ENCODE results near the gene EIF2AK3.
"Not testable (repeated sequence)": the region's sequence is repeated elsewhere in the genome, so short reads cannot be mapped to it uniquely, and the experiment has no call there.

The EIF2AK3 gene

DNA sequence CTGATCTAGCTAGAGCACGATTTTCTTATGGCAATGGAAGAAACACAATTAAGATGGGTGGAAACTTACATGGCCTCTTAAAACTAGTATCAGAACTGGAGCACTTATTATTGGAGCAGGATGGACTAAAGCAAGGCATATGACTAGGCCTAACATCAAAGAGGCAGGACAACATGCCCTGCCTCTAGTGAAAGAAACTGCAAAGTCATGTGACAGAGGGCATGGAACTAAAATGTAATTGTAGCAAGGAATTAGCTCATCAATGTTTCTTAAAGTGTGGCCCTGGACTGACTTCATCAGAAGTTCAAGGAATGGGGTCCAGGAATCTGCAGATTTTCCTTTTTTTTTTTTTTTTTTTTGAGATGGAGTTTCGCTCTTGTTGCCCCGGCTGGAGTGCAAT lies 5.3 kb upstream of the EIF2AK3 start:
- DNase-seq: no peak

DNA sequence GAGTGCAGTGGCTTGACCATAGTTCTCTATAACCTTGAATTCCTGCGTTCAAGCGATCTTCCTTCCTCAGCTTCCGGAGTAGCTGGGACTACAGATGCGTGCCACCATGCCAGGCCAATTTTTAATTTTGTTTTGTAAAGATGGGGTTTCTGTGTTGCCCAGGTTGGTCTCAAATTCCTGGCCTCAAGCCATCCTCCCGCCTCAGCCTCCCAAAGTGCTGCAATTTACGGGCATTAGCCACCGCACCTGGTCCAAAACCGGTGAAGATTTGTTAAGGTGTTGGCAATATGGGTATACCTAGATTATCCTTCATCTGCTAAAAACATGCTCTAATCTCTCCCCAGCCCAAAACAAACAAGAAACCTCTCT lies 1.3 kb upstream of the EIF2AK3 start:
- no peak for DNase-seq

DNA sequence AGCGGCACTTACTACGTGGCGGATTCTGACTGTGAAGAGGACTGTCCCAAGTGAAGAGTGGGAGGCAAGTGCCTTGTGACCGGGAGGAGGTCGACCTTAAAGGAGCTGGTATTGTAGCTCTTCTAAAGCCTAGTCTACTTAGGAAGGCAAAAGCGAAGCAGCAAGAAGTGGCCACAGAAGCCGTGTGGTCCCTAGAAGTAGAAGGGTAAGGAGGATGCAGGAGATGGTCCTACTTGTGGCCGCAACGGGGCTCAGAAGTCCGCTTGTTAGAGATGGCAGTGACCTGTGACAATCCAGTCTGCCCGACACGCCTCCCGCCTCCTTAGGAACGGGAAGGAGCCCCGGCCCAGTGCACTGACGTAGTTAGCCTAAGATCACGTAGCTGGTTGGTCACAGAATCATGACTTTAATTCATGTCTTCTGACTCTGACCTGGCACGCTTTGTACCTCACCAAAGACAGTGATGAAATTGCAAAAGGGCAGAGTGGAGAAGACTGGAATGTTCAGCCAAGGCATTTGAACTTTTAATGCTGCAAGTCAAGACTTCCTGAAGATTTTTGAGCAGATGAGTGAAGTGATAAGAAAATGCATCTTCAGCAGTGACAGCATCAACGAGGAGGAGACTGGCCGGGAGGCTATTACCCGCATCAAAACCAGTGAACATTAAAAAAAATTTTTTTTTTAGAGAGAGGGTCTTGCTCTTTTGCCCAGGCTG lies 749 bp upstream of the EIF2AK3 start:
- peak; percentile 94 for DNase-seq

DNA sequence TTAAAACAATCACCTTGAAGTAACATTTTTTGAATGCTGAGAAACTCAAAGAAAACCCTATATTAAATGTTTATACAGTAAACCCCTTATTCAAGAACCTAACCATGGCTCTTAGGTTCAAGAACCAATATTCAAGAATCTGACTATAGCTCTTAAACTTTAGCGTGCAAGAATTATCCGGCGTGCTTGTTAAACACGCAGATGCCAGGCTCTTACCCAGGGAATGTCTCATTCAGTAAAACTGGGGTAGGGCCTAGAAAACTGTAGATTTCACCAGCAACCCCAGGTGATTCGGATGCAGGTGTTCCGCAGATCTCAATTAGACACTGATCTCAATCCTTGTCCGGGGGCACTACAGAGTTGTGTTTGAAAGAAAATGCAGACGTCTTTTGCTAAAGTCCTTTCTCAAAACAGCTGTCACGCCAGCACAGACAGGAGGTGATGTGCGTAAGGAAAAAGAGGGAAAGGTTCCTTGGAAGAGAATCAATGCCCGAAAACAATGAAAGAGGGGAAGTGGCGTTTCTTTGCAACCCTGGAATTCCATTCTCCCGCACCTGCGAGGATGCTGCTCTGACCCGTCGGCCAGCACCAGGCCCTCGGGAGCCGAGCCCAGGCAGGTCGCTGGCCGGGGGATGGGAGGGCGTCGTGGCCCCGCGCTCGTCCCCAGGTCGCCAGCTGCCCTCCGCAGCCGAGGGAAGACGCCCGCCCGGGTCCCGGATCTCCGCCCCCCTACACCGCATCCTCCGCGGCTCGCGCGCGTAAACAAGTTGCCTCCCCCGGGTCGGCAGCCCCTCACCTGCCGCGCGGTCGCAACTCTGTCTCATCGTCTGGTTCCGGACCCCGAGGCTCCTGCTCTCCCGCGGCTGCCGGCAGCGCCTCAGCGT lies 851 bp downstream of the EIF2AK3 start:
- peak; percentile 36 for DNase-seq

DNA sequence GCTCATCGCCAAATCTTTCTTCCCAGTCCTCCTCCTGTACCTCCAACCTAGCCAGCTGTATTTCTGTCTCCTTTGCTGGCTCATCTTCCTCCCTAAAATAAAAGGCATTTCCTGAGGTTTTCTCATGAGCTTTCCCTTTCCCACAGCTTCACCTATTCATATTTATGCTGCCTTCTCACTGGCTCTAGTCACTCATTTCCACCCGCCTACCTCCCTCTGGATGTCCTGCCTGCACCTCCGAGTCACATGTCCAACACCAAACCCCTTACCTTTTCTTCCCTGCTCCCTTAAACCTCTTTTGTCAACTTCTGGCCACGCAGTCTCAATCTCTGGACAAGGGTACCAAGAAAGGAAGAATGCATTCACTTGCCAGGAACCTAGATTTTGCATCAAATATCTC lies 2.8 kb downstream of the EIF2AK3 start:
- DNase-seq: no peak

DNA sequence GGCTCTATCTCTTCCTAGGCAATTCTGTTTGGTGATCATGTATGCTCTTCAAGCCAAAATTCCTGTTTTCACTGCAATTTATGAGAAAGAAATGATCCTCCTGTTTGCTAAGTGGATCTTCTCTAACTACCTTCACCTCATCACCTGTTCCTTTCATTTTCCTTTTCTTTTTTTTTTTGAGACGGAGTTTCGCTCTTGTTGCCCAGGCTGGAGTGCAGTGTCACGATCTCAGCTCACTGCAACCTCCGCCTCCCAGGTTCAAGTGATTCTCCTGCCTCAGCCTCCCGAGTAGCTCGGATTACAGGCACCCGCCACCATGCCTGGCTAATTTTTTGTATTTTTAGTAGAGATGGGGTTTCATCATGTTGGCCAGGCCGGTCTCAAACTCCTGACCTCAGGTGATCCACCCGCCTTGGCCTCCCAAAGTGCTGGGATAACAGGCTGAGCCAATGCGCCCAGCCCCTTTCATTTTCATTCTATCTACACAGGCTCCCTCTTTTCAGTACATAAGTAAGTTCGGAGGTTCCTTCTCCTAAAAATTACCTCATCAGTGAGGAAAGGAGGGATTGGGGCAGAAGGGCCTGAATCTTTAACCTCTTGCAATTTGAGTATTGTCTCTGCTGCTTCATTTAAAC lies 3.3 kb downstream of the EIF2AK3 start:
- DNase-seq: not testable (repeated sequence)

DNA sequence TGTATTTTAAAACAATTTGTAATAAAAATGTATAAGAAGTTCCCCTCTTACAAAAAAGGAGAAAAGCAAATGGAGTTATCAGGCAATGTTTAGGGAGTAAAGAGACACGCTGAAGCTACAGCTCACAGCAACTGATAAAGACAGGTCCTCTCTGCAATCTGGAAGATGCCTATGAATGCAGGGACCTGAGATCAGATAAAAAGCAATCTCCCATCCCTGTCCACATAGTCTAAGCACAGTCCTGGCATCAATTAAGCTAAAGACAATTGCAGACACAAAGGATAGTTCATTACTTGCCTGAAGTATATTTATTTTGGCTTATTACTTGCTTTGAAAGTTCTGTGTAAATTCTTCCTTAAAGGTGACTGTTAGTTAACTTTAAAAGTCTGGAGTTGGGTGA lies 5.0 kb downstream of the EIF2AK3 start:
- DNase-seq: no peak

DNA sequence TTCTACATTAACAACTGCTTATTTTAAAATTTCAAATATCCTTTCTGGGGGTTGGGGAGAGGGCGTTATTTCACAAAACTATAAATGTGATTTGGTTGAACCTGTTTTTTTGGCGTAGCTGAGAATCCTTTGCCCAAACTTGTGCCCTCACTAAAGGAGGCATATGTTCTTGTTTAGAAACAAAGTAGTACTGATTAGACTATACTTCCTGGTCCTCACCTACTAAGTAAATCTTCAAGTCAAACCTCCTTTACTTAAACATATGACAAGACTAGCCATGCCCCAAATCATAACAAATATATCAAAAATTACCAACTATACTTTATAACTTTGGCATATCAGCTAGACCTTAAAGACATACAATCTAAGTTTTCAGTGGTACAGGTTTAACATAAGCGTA lies 5.8 kb downstream of the EIF2AK3 start:
- no peak for DNase-seq

DNA sequence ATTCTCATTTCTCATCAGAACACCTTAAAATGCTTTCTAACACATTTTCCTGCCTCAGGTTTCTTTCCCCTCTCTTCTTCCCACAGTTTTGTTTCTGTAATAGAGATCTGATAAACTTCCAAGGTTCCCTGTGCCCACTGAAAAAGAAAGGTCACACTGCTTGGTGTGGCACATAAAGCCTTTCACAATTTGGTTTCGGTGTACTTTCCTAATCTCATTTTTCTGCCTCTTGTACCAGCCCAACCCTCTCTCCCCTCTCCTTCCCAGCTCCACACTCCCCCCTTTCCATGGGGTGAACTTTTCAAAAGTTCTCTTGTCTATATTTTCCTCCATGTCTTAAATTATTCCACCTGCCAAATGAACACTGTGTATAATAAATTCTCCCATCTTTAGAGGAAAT lies 7.2 kb downstream of the EIF2AK3 start:
- no peak for DNase-seq

DNA sequence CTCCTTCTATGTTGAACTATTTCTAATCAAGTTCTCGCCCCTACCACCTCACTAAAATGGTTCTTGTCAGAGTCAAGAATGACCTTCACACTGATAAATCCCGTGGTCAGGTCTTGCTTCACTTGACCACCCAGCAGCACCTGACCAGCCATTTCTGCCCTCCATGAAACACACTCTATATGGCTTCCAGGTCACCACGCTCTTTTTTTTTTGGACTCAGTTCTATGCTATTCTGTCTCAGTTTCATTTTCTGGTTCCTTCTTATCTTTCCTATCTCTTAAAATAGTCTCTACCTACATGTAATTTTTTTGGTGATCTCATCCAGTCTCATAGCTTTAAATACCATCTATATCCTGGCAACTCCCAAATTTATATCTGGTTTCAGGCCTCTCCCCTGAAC lies 11.4 kb downstream of the EIF2AK3 start:
- no peak for DNase-seq

DNA sequence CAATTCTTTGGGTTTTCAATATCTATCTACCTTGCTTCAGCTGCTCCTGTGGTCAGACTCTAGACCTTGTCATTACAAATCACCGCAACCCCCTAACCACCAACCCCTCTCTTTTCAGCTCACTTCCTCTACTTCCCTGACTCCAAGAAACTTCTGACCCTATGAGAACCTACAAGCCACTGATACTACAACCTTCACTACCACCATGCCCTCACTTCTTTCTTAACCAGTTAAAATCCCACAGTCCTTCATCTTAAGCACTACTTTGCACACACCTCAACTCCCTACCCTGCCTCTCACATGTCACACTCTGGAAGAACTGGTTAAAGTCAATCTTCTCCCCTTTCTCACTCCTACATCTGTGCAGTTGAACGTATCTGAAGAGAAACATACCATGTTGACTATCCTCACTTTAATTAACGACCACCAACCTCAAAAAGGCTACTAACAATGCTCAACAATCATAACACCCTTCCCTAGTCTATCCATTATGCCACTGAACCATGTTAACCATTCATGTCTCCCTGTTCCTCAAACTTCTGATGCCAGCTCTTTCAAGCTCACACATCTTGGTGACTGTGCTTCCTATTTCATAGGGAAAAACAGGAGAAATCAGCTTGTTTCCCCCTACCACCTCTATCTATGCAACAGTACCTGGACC lies 12.6 kb downstream of the EIF2AK3 start:
- no peak for DNase-seq

DNA sequence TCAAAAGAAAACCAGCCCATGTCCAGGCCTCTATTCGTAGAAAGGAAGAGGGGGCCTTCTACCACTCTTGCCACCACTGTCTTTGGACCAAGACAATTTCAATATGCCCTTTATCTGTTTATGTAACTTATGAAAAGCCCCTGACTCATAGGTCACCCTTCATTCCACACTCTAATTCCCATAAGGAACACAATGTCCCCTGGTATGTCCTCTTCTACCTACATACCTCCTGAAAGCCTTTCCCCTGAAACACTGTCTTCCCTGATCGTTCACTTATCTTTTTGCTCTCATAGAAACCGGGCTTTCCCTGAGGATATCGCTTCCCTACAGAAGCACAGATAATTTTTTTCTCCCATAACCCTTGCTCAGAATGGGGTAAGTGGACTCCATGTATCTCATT lies 13.3 kb downstream of the EIF2AK3 start:
- DNase-seq: no peak

DNA sequence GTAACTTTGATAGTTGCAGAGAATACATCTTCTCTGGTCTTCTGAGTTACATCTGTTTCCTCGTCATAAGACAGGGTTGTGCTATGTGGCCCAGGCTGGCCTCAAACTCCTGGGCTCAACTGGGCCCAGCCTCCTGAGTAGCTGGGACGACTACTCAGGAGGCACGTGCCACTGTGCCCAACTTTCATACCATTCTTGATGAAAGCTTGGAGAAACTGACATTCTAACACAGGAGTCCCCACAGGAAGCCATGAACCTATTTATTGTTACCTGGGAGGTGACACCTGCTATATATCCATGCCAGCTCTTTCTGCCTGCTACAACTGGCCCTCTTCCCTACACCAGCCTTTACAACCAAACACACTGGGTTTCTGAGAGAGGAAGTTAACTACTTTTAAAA lies 19.1 kb downstream of the EIF2AK3 start:
- DNase-seq: no peak

DNA sequence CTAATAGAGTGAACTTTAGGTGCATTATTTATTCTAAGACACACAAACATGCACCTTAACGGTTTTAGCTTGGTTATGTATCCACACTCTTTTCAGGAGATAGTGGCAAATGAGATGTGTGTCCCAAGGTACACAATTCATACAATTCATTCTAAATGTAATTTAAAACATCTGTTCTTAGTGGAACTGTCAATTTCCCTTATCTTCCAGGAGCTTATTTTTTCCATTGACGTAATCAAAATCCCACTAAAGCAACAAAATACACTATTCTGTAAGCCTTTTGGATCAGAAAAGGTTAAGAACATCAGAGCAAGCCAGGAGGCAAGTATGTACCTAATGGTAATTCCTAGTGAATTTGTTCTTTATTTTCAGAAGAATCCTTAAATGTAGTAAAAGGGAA lies 19.8 kb downstream of the EIF2AK3 start:
- no peak for DNase-seq

DNA sequence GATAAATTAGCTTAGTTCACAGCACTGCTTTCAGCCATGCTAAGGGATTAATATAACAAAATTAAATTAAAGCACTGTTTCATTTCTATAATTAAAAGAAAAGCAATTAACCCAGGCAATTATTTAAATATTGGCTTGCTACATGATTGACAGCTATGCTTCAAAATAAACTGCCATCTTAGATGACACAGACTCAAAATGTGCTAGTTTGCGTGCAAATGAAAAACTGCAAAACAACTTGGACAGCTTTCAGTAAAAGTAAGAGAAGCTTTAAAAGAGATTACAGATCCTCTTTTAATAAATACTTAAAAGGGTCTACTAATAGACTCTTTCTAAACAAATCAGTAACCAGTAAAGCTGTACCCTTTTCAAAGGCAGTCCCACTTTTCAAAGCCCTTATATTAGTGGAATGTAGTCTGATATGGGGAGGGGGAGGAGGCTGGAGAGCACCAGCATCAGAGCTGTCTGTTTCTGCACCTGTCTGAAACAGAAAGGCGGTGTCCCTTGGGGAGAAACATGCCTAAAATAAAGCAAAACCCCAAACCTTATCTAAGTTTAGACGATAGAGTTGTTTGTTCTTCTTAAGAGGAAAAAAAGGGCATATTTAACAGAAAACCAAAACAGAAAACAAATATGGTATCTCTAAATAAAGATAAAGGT lies 20.8 kb downstream of the EIF2AK3 start:
- peak; percentile 64 for DNase-seq

DNA sequence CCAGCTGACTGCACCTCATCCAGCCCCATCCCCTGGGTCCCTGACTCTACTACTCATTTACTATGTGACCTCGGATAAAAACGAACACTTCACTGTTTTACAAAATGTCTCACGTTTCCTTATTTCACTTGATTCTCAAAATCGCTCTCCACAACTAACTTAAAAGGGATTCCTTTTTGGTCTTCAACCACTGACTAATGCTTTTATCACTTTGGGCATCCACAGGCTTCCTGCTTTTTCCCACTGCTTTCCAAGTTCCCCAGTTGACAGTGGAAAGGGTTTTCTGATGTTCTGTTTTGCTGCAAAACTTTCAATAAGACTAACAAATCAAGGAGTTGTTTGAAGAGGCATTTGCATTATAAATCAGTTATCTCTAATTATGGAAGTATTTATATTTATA lies 24.1 kb downstream of the EIF2AK3 start:
- no peak for DNase-seq

DNA sequence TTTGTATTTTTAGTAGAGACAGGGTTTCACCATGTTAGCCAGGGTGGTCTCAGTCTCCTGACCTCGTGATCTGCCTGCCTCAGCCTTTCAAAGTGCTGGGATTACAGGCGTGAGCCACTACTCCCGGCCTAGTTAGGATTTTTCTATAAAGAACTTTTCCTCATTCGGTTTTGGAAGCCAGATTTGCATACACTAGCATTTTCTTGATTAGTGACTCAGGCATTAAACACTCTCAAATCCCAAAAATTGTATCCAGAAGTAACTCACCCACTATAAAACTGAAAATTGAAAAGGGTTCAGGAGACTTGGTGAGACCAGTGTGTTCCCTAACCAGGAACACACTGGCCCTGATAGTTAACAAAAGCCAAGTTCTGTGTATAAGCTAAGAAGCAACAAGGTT lies 25.2 kb downstream of the EIF2AK3 start:
- no peak for DNase-seq

DNA sequence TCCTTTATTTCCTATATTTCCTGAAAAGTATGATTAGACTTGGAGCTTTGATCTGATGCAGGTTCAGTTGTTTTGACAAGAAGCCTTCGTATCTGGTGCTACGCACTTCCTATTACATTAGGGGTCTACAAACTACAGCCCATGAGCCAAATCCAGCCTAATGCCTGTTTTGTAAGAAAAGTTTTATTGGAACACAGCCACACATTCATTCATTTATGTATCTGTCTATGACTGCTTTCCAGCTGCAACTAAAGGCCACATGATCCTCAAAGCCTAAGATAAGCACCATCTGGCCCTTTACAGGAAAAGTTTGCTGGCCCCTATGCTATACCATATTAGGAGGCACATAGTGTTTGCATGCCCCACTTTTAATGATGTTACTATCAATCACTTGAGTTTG lies 26.0 kb downstream of the EIF2AK3 start:
- DNase-seq: peak; percentile 84

DNA sequence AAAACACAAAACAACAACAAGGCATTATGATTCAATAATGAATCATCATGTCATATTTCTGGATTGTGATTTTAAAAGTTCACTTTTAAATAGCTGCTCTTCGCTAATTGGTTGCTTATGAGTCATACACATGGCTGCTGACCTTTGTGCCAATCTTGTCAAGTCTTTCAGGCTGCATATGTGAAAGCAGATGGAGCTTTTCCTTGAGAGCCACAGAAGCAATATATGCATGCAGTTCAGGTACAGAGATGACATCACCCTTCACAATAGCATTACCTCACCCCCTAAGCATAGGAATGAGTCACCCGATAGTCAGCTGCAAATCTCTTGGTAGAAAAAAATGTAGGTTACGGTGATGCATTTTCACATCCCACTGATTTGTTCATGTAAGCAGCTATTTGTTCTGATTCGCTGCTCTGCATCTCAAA lies 27.2 kb downstream of the EIF2AK3 start:
- DNase-seq: peak; percentile 93

DNA sequence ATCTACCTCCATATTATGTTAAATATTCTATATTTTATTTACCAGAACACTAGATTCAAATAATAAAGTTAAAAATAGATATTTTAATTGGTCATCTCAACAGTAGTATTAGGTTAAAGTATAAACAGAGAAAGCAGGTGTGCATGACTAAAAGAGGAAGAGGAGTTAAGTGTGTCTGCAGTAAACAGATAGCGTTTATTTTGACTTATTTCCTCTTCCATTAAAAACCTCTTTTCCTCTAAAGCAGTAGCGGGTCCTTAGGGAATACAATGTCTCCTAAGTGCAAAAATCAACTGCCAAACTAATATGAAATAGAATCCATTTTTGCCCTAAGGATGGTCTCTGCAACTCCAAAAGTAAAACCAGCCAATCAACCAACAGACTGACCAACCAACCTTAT lies 27.7 kb downstream of the EIF2AK3 start:
- peak; percentile 10 for DNase-seq

DNA sequence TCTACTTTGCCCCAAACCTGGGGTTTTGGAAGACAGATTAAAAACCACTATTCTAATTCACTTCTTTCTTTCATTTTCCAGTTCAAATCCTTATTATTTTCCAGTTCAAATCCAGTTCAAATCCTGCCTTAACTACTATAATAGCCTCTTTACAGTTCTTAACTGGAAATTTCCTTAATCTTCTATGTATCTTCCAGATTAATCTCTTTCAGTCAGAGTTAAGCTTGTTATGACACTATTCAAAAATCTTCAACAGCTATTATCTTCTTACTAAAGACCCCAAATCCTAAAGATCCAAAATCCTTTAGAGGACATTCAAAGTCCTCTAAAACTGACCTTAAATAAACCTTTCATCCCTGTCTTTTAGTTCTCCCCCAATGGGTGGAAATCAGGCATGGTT lies 30.1 kb downstream of the EIF2AK3 start:
- peak; percentile 81 for DNase-seq

DNA sequence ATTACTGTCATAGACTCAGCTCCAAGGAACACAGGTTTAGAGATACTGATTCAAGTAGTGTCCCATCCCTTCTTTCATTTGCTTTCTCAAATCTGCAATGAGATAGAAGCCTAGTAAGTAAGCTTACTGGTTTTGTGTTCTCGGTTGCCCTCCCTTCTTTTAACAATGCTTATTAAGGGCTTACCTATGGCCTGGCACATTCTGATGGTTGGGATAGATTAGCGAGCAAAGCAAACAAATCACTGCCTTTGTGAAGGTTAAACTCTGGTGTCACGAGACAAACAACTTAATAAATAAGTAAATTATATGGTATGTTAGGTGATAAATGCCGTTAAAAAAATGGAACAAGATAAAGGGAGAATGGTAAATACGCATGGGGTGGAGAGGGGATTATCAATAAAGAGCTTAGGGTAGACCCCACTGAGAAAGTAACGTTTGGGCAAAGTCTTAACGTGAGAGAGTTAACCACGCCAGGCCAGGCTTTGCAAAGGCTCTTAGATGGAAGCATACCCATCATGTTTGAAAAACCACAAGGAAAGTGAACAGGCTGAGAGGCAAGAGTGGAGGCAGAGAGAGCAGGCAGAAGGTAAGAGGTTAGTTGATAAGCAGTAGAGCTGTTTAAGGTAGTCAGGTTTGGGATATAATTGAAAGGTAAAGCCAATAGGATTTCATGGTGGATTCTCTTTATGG lies 31.0 kb downstream of the EIF2AK3 start:
- DNase-seq: peak; percentile 94
